HepG2 (cell line): ENCODE results near the gene ALDOA. TPM values are rescaled to one million over a fixed set of nuclear protein-coding genes. Genes with fewer than 3 reads are reported as not detected.

Experiments
- FLYWCH1 ChIP-seq: sonication (generic); formaldehyde crosslinking; IDR thresholded peaks from 2 replicates; pipeline ENCODE4 v1.8.1; 2023; ENCODE audit warnings: mild to moderate bottlenecking, missing genetic modification reagents
- GTF2F1 ChIP-seq: fragments of 150-350 bp; IDR thresholded peaks from 2 replicates; pipeline ENCODE4 v1.6.1; 2014; ENCODE audit warnings: low read length
- GZF1 ChIP-seq: sonication (generic); formaldehyde crosslinking; IDR thresholded peaks from 2 replicates; pipeline ENCODE4 v1.5.1; 2020; ENCODE audit warnings: mild to moderate bottlenecking, missing genetic modification reagents
- KDM5B ChIP-seq: sonication (generic); formaldehyde crosslinking; IDR thresholded peaks from 2 replicates; pipeline ENCODE4 v1.4.0; 2020; ENCODE audit warnings: missing genetic modification reagents, mild to moderate bottlenecking, borderline replicate concordance
- KLF13 ChIP-seq: sonication (generic); formaldehyde crosslinking; IDR thresholded peaks from 2 replicates; pipeline ENCODE4 v1.4.0; 2020; ENCODE audit warnings: mild to moderate bottlenecking, missing genetic modification reagents
- LRRFIP1 ChIP-seq: sonication (generic); formaldehyde crosslinking; conservative IDR thresholded peaks from 2 replicates; pipeline ENCODE4 v1.4.0; 2020; ENCODE audit warnings: missing genetic modification reagents
- NFIB ChIP-seq: sonication (generic); formaldehyde crosslinking; IDR thresholded peaks from 2 replicates; pipeline ENCODE4 v1.9.0; 2021; ENCODE audit warnings: missing genetic modification reagents, mild to moderate bottlenecking, borderline replicate concordance
- NR2F1 ChIP-seq, 2 experiments: fragments of 450-650 bp in 1 of 2; formaldehyde crosslinking in 1 of 2; IDR thresholded peaks; 2 replicates each; pipeline versions ENCODE4 v1.5.0 to v1.6.1; 2016 to 2020; ENCODE audit warnings: mild to moderate bottlenecking in 1 of 2, missing compliant biosample characterization in 1 of 2, missing genetic modification reagents in 1 of 2, moderate library complexity in 1 of 2
- PREB ChIP-seq: sonication (generic); formaldehyde crosslinking; IDR thresholded peaks from 2 replicates; pipeline ENCODE4 v1.4.0; 2020; ENCODE audit warnings: missing genetic modification reagents
- SATB2 ChIP-seq: sonication (generic); formaldehyde crosslinking; IDR thresholded peaks from 2 replicates; pipeline ENCODE4 v1.5.0; 2020; ENCODE audit warnings: missing genetic modification reagents
- SIN3A ChIP-seq: IDR thresholded peaks from 2 replicates; pipeline ENCODE4 v1.6.1; 2011; ENCODE audit warnings: low read depth, mild to moderate bottlenecking, control low read depth, low read length, borderline replicate concordance
- ZFP91 ChIP-seq: sonication (generic); formaldehyde crosslinking; IDR thresholded peaks from 2 replicates; pipeline ENCODE4 v1.9.0; 2022; ENCODE audit warnings: missing genetic modification reagents, mild to moderate bottlenecking, borderline replicate concordance
- ZNF101 ChIP-seq: sonication (generic); formaldehyde crosslinking; IDR thresholded peaks from 2 replicates; pipeline ENCODE4 v1.4.0; 2020; ENCODE audit warnings: mild to moderate bottlenecking, low read depth, missing genetic modification reagents, borderline replicate concordance
- ZNF205 ChIP-seq: IDR thresholded peaks from 2 replicates; pipeline ENCODE4 v1.6.1; 2018; ENCODE audit warnings: missing biosample characterization, missing genetic modification reagents
- ZNF350 ChIP-seq: sonication (generic); formaldehyde crosslinking; IDR thresholded peaks from 2 replicates; pipeline ENCODE4 v1.4.0; 2020; ENCODE audit warnings: mild to moderate bottlenecking, low read depth, missing genetic modification reagents, borderline replicate concordance
- ZNF543 ChIP-seq: sonication (generic); formaldehyde crosslinking; IDR thresholded peaks from 2 replicates; pipeline ENCODE4 v1.4.0; 2020; ENCODE audit warnings: mild to moderate bottlenecking, missing genetic modification reagents
- ZNF547 ChIP-seq: sonication (generic); formaldehyde crosslinking; IDR thresholded peaks from 2 replicates; pipeline ENCODE4 v1.5.1; 2020; ENCODE audit warnings: mild to moderate bottlenecking, missing genetic modification reagents
- polyA plus RNA-seq, 8 experiments: library from polyadenylated mRNA; depleted of rRNA in 3 of 8; stranded (reverse) in 7 of 8; unstranded in 1 of 8; fragments of >200 nt; fragmentation: Illumina TruSeq in 4 of 8; extraction: Trizol in 4 of 8; gene quantifications; 2 replicates each; pipeline versions ENCODE4 v1.2.1 to v1.2.3, GENCODE V29; 2011 to 2016; ENCODE audit warnings: low read depth in 4 of 8, missing spikeins in 1 of 8, mixed read lengths in 1 of 8; ENCODE audit not compliant: insufficient read depth in 1 of 8
- total RNA-seq, 5 experiments: library from RNA; depleted of rRNA; stranded (reverse); fragments of >200 nt; fragmentation: Illumina TruSeq; extraction: Trizol; gene quantifications; 2 replicates each; pipeline ENCODE4 v1.2.3, GENCODE V29; 2016; ENCODE audit warnings: low read depth in 1 of 5
- TF ChIP-seq, protein P1 (sequence below): sonication (generic); formaldehyde crosslinking; IDR thresholded peaks from 2 replicates; pipeline ENCODE4 v1.8.0; 2023; ENCODE audit warnings: mild to moderate bottlenecking, missing genetic modification reagents
- TF ChIP-seq, protein P2 (sequence below): sonication (generic); IDR thresholded peaks from 2 replicates; pipeline ENCODE4 v1.6.1; 2016; ENCODE audit warnings: low read depth, borderline replicate concordance
- TF ChIP-seq, protein P3 (sequence below): sonication (generic); formaldehyde crosslinking; IDR thresholded peaks from 2 replicates; pipeline ENCODE4 v1.8.0; 2022; ENCODE audit warnings: mild to moderate bottlenecking, missing genetic modification reagents, moderate library complexity

The ALDOA gene
- total and polyA plus RNA-seq, 2 of the 13 experiments (the other 11 are each of a cell fraction or from before 2014, with no cell fraction given), result 925 to 1,884 TPM

- TF ChIP-seq PREB (0 out of 2 replicates have a peak, but pooled peaks have one; percentile 65), ZFP91 (CRISPR knock-in tag) (peak; percentile 98), NR2F1 (CRISPR knock-in tag; IDR thresholded peaks at IDR 0.05) (peak in 1 of 2 experiments; percentile 35; a peak in 1 of 4 replicates), KDM5B (CRISPR knock-in tag) (peak; percentile 99), GZF1 (CRISPR knock-in tag) (peak; percentile 90), KLF13 (peak; percentile 95), ZNF547 (CRISPR knock-in tag) (peak; percentile 88), LRRFIP1 (CRISPR knock-in tag) (peak; percentile 58; the same call in 1 of the 2 replicates), ZNF101 (CRISPR knock-in tag) (0 out of 2 replicates have a peak, but pooled peaks have one; percentile 38), SIN3A (peak; percentile 94), FLYWCH1 (CRISPR knock-in tag) (peak; percentile 94), ZNF350 (peak; percentile 99), SATB2 (0 out of 2 replicates have a peak, but pooled peaks have one; percentile 20), GTF2F1 (no peak), NFIB (CRISPR knock-in tag) (no peak), ZNF205 (CRISPR knock-in tag) (peak; percentile 89), ZNF543 (peak; percentile 63; the same call in 1 of the 2 replicates)
- TF ChIP-seq, protein P1, sequence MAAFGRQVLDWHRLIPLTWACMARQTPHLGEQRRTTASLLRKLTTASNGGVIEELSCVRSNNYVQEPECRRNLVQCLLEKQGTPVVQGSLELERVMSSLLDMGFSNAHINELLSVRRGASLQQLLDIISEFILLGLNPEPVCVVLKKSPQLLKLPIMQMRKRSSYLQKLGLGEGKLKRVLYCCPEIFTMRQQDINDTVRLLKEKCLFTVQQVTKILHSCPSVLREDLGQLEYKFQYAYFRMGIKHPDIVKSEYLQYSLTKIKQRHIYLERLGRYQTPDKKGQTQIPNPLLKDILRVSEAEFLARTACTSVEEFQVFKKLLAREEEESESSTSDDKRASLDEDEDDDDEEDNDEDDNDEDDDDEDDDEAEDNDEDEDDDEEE (CRISPR knock-in tag), result peak; percentile 97
- TF ChIP-seq, protein P2, sequence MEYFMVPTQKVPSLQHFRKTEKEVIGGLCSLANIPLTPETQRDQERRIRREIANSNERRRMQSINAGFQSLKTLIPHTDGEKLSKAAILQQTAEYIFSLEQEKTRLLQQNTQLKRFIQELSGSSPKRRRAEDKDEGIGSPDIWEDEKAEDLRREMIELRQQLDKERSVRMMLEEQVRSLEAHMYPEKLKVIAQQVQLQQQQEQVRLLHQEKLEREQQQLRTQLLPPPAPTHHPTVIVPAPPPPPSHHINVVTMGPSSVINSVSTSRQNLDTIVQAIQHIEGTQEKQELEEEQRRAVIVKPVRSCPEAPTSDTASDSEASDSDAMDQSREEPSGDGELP, result no peak
- TF ChIP-seq, protein P3, sequence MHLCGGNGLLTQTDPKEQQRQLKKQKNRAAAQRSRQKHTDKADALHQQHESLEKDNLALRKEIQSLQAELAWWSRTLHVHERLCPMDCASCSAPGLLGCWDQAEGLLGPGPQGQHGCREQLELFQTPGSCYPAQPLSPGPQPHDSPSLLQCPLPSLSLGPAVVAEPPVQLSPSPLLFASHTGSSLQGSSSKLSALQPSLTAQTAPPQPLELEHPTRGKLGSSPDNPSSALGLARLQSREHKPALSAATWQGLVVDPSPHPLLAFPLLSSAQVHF (CRISPR knock-in tag), result 0 out of 2 replicates have a peak, but pooled peaks have one; percentile 87
Measured at GRCh38 chr16:30065102-30065942, at the start of gene ALDOA (continued).
